Activated CD4-positive, alpha-beta T cell treated with anti-CD3 and anti-CD28 coated beads for 4 hours (primary cell): ENCODE results near the gene PTCHD1.

ENCODE experiments used
- DNase-seq, 2 donors: peaks; one replicate each; pipeline ENCODE4 v3.0.0-alpha.2; 2020

The PTCHD1 gene

DNA sequence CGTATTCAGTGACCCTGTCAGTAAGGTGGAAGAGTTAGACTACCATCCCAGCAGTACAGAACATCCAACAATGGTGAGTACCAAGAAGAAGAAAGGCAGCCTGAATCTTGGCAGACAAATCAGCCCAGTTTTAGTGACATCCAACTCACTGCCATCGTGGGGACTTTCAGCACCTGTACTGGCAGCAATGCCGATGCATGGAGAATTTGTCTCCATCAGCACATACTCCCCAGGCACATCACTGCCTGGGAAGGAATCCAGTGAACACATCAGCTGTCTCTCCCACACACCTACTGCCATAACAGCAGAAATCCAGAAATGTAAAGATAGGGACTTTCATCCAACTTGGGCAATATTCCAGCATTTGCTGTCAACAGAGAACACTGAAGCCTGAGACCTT, 29.8 kb downstream of the PTCHD1 start:
- DNase-seq: no peak

DNA sequence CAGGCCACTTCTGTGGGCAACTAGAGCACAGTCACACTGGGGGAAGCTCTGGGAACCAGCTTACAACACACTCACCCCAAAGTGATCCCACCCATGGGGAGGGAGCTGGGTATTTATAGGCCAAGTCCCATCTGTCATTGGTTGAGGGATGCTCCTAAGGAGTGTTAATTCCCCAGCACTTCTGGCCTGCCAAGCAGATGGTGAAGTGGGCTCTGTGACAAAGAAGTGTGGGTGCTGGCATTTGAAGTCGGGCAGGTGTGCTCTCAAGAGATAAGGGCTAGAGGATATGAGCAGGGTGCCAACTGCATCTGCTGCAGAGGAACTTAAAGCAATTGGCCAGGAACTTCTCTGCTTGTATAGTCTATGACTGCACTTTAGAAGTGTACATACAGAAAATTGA, 30.9 kb downstream of the PTCHD1 start:
- DNase-seq: no peak

DNA sequence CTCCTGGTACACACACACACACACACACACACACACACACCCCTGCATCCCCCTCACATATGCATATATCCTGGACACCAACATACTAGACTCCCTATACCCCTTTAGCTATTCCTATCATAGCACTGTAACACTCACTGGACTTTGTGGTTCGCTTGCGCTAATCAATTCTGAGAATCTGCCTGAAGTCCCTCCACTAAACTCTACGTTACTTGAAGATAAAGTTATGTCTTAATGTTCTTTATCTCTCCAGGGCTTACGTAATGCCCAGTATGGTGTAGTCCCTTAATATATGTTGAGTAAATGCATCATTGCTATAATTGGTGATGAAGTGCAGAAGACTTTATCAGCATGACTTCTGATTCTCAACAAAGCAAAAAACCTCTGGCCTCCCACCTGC, 32.3 kb downstream of the PTCHD1 start:
- DNase-seq: no peak

DNA sequence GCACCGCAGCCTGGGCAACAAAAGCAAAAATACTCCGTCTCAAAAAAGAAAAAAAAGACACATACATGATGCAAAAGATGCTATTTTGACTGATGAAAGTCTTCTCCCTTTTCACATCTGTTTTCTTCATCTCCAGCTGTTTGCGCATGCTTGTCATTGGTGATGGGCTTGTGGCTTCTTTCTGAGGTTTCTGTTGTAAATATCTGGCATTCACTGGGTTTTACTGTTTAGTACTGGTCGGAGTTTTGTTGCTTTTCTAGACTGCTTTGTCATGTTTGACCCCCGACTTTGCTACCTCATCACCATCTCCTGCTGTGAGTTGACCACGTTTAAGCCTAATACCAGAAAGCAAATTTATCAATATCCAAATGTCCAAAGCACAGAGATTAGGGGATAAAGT, 34.4 kb downstream of the PTCHD1 start:
- no peak for DNase-seq

DNA sequence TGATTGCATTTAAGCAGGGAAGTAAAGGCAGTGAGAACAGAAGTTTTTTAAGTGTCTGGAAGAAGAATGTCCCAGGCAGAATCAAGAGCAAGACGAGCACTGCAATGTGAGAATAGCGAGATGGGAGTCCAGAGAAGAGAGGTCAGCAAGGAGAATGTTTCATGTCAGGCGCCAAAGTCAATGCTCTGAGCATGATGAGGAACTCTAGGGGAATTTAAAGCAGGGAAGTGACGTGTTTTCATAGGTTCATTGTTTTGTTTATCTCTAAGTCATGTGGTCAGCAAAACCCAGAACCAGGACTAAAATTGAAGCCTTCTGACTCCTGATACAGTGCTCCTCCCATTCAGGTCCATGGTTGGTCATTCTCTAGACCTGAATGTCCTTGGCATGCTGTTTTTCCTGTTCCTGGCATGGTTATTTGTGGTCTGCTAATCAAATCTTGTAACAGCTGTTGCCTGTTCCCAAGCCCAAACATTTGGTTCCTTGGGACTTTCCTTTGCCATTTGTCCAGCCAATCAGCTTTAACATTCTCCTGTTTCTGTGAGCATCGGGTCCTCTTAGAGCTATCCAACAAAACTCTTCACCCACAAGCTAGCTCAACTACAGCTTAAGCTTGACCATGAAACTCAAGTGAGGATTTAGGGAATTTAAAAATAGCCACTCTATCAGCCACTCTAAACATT, 37.7 kb downstream of the PTCHD1 start:
- DNase-seq: no peak

DNA sequence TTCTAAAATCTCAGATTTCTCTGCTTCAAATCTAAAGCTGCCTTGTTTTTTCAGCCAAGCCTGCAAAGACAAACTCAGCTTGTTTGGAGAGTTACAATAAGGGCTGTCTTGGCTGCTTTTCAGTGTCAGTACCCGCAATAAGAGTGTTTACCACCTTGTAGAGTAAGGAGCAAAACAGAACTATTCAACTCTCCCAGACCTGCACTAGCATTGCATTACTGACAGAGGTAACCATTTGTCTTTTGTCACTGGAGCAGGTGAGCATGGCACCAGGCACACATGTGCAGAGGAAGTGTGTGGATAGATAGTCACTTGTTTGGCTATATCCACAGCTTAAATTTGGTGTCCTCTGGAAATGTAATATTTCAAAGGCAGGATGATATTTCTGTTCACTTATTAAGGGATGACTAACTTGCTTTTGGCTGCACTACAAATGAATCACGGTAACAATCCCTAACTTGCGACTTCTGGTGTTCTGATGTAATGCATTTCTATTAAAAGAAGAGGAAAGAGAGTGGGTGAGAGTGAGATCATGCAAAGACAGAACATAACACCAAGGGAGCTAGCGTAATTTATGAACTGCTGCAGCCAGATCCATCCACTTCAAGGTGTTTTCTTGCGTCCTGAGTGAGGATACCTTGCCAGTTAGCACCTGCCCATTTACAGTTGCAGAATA, 38.6 kb downstream of the PTCHD1 start:
- DNase-seq: no peak

DNA sequence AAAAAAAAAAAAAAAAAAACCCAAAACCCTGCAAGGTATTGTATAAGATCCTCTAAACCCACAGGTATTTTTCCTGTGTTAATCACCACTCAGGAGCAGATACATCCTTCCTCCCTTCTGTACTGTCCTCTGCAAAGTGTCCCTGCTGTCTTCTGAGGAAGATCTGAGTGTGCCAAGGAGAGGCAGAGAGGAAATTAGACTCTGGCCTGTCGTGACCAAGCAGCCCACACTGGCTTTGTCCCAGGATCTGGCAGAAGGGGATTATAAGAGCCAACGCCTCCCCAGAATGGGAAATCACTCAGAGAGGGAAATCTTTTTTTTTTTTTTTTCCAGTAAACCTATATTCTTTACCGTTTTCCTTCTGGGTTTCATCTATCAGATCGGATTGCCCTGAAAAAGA, 39.6 kb downstream of the PTCHD1 start:
- DNase-seq: no peak

DNA sequence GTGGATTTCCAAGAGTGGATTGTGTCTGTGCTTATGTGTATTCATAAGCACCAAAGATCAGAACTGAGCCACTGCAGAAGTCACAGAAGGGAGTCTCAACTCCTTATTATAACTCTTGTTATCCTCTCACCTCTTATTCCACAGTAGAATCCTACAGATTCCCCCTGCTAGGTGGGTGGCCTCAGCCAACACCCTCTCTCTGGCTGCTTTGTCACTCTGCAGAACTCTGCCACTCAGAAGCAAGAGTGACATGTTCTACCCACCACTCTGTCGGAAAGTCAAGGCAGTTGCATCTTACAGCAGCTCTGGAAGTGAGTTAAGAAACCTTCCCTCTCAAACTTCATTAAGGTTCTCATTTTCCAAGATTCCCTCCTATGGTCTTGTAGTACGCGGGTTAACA, 41.9 kb downstream of the PTCHD1 start:
- no peak for DNase-seq

DNA sequence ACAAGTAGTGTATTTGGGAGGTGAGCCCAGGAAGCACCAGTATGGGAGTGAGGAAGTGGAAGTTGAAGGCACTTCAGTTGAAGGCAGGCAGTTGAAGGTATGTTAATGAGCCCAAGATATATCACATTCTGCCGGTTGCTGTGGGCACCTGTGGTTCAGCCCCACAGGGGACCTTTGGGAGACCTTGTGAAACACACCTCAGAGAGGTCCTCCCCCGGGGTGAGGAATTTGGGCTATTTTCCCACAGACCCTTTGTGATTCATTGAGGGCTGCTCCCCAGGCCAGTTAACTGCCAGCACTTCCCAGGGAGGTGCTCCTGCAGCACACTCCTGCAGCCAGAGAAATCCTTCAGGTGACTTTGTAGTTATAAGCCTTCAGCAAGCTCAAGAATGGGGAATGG, 45.9 kb downstream of the PTCHD1 start:
- DNase-seq: no peak

DNA sequence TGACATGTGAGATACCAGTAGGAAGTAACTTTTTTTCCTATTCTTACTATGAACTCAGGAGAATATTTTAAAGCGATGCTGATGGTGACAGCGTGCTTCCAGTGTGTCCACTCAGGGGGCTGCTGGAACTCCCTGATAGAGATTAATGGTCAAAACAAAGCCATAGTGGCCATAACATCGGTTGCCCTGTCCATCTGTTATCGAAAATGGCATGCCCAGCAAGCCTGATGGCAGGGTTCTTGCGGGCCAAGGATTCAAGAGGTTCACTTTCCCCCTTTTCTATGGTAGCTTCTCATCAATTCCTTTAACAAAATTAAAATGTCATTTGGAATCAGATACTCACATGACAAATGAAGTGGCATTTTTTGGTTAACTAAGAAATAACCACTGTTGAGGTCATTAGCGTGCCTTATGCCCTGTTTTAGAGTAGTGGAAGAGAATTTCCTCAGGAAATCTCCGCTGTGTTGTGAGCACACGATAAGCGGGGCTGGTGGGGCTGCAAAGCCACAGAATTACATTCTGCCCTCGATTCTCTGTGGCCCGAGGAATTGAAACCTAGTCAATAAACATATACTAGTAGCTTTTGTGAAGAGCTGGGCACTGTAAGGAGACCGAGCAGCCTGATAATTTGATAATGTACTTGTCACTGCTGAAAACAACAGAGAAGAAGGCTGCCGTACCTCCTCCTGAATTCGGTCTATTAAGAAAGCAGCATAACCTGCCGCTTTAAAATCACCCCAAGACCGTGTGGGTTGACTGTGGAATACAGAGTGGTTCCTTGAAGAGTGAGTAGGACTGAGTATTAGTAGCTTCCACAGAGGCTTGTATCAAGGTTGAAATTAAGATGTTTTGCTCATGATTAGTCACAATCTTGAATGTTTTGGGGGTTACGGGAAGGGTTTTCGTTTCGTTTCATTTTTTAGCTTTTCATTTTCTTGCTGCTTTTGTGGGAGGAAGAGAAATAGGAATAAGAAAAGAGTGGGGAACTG, 46.7 kb downstream of the PTCHD1 start:
- no peak for DNase-seq

DNA sequence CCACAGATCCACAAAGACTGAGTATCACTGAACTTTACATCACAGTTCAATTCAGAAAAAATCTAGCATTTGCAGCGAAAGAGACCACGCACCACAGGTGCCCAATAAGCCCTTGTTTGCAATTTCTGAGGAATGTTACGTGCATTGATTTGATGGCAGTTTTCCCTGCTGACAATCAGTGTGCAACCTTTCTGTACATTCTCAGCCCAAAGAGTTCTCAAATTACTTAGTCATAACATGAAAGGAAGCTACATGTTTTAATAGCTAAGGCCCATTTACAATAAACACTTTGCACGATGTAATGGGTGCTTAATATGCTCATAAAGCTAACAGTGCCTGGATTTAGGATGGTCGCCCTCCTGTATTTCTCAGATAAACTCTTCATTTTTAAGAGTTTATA, 47.9 kb downstream of the PTCHD1 start:
- no peak for DNase-seq

DNA sequence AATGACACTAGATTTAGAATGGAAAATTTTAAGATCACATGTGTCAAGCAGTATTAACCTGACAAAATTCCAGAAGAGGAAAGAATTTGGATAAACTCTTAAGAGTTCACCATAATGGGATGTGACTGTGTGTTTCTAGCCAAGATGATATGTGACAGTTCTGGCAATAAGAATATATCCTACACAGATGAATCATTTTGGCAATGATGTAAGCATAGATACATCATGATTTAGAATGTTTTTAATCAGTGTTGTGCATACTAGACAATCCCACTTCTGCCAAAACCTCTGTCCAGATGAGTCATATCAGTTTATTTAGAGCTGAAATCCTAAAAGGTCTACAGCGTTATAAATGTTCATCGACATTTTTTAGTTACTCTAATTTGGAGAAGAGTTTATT, 48.8 kb downstream of the PTCHD1 start:
- no peak for DNase-seq

DNA sequence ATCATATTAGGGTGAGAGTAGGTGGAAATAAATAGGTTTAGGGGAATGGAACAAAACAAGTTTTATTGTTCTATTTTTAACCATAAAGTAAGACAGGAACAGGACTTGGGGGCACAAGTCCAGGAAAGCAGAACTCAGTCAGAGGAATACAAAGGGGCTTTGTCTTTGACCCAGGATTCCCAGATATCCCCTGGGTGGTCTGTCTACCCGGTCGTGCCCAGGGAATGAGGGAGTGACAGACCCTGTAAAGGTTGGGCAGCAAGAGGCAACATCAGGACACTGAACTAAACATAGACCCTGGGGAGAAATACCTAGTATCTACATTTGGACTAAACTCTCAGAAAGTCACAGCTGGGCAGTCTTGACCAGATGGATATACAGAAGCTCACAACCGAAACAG, 50.6 kb downstream of the PTCHD1 start:
- DNase-seq: no peak

DNA sequence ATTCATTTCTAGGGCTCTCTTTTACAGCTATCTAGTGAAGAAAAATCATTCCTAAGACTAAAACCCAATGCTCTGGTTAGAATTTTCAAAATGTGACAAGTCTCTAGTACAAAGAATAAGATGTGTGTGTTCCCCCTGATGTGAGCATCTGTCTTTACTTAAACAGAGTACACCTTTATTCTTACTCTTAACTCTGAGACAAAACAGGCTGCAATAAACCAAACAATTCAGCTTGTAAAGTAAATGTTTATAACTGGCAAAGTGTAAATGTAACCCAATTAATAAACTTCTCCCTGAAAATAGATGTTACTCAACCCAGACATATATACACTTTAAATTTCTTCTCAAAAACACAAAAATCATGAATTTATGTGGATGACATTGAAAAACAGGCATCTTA, 51.6 kb downstream of the PTCHD1 start:
- no peak for DNase-seq

DNA sequence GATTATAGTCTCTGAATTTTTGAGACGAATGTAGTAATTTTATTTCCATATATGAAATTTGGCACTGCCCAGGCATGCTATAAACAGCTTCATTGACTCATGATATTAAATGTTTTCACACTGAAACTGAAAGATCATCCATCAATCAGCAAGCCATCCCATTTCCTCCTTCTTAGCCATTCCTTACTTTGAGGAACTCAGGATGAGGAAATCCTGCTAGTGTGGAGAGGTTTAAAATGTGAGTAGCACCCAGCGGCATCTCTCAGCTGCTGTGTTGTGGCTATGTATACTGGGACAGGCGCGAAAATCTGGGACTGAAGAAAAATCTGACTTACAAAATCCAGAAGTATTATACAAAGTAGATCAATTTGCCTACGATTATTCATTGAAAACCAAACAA, 52.1 kb downstream of the PTCHD1 start:
- DNase-seq: no peak

DNA sequence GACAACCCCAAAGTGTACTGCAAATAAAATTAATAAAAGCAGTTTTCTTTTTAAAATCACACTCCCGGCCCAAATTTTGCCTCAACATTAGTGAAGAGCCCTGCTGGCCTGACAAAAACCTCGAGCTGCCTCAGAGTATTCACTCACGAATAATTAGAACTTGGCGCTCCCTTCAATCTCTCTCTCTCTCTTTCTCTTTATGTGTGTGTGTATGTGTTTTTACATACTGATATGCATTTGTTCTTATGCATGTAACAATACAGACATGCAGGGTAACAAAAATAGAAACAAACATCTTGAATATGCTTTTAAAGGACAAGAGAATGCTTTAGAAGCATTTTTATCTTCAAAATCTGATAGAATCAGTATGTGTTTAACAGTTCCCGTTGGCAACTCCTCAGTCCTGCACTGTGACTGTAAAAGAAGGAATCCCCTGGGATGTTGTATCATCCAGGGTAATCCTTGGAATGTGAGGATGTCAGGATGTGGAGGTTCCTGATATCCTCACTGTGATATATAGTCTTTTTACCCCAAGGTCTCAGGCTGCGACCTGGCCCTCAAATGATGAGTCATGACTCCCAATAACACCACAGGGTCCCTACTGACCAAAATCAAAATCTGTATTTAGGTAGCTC, 53.0 kb downstream of the PTCHD1 start:
- no peak for DNase-seq

DNA sequence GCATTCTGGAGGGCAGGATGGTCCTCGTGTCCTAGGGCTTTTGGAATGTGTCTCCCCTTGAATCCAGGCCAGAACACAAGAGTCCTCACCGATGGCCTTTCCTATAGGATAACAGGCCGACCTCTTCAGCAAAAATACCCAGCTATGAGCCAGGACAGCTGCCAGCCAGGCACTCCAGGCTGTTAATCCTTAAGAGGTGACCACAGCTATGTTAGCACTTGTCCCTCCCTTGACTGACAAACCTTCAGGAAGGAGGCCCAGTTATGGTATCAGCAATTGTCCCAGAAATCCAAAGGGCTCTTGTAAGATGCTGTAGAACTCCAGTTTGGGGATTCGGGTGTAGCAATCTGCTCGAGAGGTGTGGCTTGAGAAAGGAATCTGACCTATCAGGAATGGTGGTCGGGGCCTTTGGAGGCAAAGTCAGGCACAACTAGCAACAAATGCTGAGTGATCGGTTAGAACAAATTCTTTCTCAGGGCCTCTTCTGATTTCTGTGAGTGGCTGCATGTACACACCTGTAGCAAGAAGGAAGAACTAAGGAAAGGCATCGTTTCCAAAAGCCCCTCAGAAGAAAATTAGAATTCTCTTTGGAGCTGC, 54.6 kb downstream of the PTCHD1 start:
- DNase-seq: no peak

DNA sequence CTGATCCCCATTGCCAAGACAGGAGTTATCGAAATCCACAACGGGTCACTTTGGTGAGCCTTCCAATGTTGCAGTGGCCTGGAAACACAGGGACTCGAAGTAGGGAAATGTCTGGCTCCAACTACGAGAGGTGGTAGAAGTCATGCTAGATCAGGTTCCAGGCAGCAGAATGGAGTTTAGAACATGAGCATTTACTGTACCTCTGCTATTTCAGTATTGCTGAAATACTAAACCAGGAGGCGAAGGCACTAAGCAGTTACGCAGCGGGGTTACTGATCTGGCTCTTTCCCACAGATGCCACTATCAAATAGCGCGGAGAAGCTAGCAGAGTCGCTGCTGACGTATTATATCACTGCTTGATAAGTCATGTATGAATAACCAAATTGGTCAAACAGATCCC, 56.3 kb downstream of the PTCHD1 start:
- DNase-seq: no peak

DNA sequence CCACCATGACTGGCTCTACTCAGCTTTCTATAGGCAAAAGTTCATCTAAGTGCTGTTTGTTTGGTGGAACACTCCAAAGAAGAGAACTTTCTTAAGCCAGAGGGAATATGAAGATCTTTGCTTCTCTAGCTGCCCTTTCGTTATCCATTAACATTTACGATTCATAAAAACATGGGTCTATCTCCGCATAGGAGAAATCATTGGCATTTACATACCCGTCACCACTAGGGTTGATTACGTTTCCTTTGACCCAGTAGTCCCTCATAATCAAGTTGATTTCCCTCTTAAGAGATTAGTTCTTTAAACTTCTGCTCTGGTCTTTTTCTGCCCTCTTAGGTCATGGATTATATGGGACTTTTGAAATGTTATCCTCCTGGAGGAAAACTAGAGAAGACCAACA, 57.5 kb downstream of the PTCHD1 start:
- no peak for DNase-seq

DNA sequence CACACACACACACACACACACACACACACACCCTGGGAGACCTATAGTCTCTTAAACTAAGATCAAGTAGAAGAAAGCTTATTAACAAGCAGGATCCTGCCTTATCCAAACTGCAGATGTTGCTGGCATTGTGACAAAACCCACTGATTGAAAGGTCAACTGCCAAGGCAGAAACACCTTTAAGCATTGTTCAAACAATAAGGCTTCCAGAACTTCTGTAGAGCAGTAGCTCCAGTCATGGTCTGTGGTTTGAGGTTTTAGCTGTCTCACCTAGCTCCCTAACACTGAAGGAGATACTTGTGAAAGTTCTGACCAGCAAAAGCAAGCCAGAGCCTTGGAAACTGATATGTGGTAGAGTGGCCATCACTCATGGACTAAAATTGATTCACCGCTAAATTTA, 59.8 kb downstream of the PTCHD1 start:
- DNase-seq: no peak

DNA sequence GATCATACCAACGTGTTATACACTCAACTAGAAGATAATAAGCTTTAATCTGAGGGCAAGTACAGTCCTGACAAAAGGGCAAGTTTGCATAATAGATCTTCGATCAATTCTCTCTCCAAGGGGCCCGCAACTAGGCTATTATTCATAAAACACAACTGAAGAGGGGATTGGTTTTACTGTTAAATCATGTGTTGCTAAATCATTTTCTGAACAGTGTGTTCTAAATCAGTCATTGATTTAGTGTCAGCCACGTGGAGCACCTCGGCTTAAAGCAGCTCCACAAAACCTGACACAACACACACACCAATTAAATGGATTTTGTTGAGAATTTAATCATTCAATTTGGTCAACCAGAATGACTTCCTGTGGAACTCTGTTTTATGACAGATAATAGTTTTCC, 61.6 kb downstream of the PTCHD1 start:
- no peak for DNase-seq

DNA sequence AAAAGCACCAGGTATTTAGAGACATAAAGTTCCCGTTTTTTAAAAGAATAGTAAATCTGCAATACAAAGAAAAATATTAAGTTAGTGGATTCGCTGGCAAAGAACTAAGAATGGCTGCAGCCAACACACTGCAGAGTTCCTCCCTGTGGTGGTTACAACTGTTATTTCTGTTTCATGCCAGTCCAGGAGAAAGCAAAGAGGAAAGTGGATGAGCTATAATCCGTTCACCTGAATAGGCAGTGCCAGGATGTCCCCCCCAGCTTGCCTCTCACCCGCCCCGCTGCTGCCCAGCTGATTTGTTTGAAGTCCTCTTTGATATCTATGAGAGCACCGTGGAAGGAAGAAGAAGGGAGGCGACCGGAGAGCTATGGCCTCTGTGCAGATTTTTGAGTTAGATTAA, 63.9 kb downstream of the PTCHD1 start:
- no peak for DNase-seq

DNA sequence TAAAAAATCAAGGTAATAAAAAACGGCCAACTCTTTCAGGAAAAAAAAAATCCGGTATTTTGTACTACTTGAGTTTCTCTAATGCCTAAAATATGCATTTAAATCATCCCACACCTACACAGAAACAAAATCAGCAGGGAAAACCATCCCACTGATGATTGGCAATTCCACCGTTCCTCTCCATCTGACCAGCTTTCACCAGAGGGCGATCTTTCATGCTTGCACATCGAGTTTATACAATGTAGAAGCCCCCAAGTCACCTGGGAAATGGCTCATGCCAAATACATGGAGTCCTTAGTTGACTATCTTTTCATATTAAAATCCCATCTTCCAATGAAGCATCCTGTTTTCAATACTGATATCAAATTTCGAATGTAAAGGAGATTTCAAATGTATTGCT, 69.2 kb downstream of the PTCHD1 start:
- DNase-seq: no peak
